ENCODE data around the gene COX8A. TPM values are rescaled to one million over a fixed set of nuclear protein-coding genes. Genes with fewer than 3 reads are reported as not detected.
A peak's percentile ranks its signal among the peaks of the same experiment; 100 is the strongest.

Gene COX8A
- total and polyA plus RNA-seq, 2 of the 13 experiments (the other 11 are each of a cell fraction or from before 2014, with no cell fraction given), result 202 to 406 TPM

- TF ChIP-seq, protein P1, sequence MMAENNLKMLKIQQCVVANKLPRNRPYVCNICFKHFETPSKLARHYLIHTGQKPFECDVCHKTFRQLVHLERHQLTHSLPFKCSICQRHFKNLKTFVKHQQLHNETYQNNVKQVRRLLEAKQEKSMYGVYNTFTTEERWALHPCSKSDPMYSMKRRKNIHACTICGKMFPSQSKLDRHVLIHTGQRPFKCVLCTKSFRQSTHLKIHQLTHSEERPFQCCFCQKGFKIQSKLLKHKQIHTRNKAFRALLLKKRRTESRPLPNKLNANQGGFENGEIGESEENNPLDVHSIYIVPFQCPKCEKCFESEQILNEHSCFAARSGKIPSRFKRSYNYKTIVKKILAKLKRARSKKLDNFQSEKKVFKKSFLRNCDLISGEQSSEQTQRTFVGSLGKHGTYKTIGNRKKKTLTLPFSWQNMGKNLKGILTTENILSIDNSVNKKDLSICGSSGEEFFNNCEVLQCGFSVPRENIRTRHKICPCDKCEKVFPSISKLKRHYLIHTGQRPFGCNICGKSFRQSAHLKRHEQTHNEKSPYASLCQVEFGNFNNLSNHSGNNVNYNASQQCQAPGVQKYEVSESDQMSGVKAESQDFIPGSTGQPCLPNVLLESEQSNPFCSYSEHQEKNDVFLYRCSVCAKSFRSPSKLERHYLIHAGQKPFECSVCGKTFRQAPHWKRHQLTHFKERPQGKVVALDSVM (CRISPR knock-in tag; IDR thresholded peaks at IDR 0.05), result no peak
- no peak for TF ChIP-seq TOE1 (CRISPR knock-in tag; IDR thresholded peaks at IDR 0.05)
- no peak for TF ChIP-seq ZNF878 (CRISPR knock-in tag; IDR thresholded peaks at IDR 0.05)
- no peak for TF ChIP-seq ATAD3A (CRISPR knock-in tag; IDR thresholded peaks at IDR 0.05)
- TF ChIP-seq THAP8 (CRISPR knock-in tag; IDR thresholded peaks at IDR 0.05; ENCODE audit: borderline replicate concordance), result no peak
- TF ChIP-seq, protein P2, sequence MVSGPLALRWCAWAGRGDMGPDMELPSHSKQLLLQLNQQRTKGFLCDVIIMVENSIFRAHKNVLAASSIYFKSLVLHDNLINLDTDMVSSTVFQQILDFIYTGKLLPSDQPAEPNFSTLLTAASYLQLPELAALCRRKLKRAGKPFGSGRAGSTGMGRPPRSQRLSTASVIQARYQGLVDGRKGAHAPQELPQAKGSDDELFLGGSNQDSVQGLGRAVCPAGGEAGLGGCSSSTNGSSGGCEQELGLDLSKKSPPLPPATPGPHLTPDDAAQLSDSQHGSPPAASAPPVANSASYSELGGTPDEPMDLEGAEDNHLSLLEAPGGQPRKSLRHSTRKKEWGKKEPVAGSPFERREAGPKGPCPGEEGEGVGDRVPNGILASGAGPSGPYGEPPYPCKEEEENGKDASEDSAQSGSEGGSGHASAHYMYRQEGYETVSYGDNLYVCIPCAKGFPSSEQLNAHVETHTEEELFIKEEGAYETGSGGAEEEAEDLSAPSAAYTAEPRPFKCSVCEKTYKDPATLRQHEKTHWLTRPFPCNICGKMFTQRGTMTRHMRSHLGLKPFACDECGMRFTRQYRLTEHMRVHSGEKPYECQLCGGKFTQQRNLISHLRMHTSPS (CRISPR knock-in tag; IDR thresholded peaks at IDR 0.05; ENCODE audit: low read depth), result peak; percentile 66; the same call in 1 of the 2 replicates
- TF ChIP-seq ATF7-NPFF (CRISPR knock-in tag; IDR thresholded peaks at IDR 0.05; ENCODE audit: low read depth), result no peak
- TF ChIP-seq MYNN (CRISPR knock-in tag; IDR thresholded peaks at IDR 0.05; ENCODE audit: low read depth), result no peak
- no peak for TF ChIP-seq ZBTB44 (CRISPR knock-in tag; IDR thresholded peaks at IDR 0.05)
- no peak for TF ChIP-seq CCAR2 (optimal IDR thresholded peaks at IDR 0.05; ENCODE audit: low read depth, low read length)
- TF ChIP-seq NBN (conservative IDR thresholded peaks at IDR 0.05), result no peak
- no peak for TF ChIP-seq SPEN (CRISPR knock-in tag; IDR thresholded peaks at IDR 0.05; ENCODE audit: low read depth)
- TF ChIP-seq PHF20 (CRISPR knock-in tag; IDR thresholded peaks at IDR 0.05), result no peak
- no peak for TF ChIP-seq MED8 (CRISPR knock-in tag; IDR thresholded peaks at IDR 0.05; ENCODE audit: insufficient replicate concordance)
- TF ChIP-seq ZNF430 (CRISPR knock-in tag; IDR thresholded peaks at IDR 0.05), result no peak
- TF ChIP-seq ZBTB14 (CRISPR knock-in tag; IDR thresholded peaks at IDR 0.05), result no peak
- TF ChIP-seq SMC3 (IDR thresholded peaks at IDR 0.05; ENCODE audit: low read length), result no peak
- TF ChIP-seq ZNF256 (CRISPR knock-in tag; conservative IDR thresholded peaks at IDR 0.05), result no peak
- TF ChIP-seq, protein P3, sequence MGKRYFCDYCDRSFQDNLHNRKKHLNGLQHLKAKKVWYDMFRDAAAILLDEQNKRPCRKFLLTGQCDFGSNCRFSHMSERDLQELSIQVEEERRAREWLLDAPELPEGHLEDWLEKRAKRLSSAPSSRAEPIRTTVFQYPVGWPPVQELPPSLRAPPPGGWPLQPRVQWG (CRISPR knock-in tag; IDR thresholded peaks at IDR 0.05; ENCODE audit: borderline replicate concordance, low read depth), result no peak
- TF ChIP-seq, protein P4, sequence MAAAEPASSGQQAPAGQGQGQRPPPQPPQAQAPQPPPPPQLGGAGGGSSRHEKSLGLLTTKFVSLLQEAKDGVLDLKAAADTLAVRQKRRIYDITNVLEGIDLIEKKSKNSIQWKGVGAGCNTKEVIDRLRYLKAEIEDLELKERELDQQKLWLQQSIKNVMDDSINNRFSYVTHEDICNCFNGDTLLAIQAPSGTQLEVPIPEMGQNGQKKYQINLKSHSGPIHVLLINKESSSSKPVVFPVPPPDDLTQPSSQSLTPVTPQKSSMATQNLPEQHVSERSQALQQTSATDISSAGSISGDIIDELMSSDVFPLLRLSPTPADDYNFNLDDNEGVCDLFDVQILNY (CRISPR knock-in tag; conservative IDR thresholded peaks at IDR 0.05), result no peak
- TF ChIP-seq HOXD1 (CRISPR knock-in tag; IDR thresholded peaks at IDR 0.05), result no peak
Measured at GRCh38 chr11:63944987-63945386, 29.4 kb upstream of the COX8A start (continued).

Measured in HepG2 (cell line).